NCI-H345 treated with DMSO at 0.1 percent for 48 hours (cell line): ENCODE measurements around the gene NFIC.
"Not testable (repeated sequence)": the region's sequence is repeated elsewhere in the genome, so short reads cannot be mapped to it uniquely, and the experiment has no call there.

Source experiments
- DNase-seq: peaks from one replicate; lab custom pipeline; 2025; ENCODE audit not compliant: unreplicated experiment; lab: John Stamatoyannopoulos, UW

NFIC gene

GRCh38 chr19:3370728-3371591 lies 4.6 kb downstream of the NFIC start:
- DNase-seq, result no peak

- DNase-seq, result no peak
These were observed 6.0 kb downstream of the NFIC start for GRCh38 chr19:3372413-3372812.

GRCh38 chr19:3373971-3374368 lies 7.6 kb downstream of the NFIC start:
- DNase-seq, result no peak

- DNase-seq, result no peak
These were observed 8.2 kb downstream of the NFIC start for GRCh38 chr19:3374369-3375112.

GRCh38 chr19:3375221-3376090 lies 9.1 kb downstream of the NFIC start:
- DNase-seq, result no peak

- not testable (repeated sequence) for DNase-seq
These were observed 9.7 kb downstream of the NFIC start for GRCh38 chr19:3376091-3376455.

- DNase-seq, result no peak
These were observed 12.2 kb downstream of the NFIC start for GRCh38 chr19:3378352-3379150.

- no peak for DNase-seq
These were observed 14.4 kb downstream of the NFIC start for GRCh38 chr19:3380829-3381228.

- no peak for DNase-seq
These were observed 15.5 kb downstream of the NFIC start for GRCh38 chr19:3381701-3382372.

- DNase-seq, result no peak
These were observed 16.2 kb downstream of the NFIC start for GRCh38 chr19:3382460-3383100.

- DNase-seq, result no peak
These were observed 16.8 kb downstream of the NFIC start for GRCh38 chr19:3383121-3383722.

- no peak for DNase-seq
These were observed 20.3 kb downstream of the NFIC start for GRCh38 chr19:3386447-3387234.

GRCh38 chr19:3387645-3388589 lies 21.5 kb downstream of the NFIC start:
- DNase-seq, result peak; percentile 79

GRCh38 chr19:3389446-3389778 lies 23.0 kb downstream of the NFIC start:
- no peak for DNase-seq

GRCh38 chr19:3389876-3390371 lies 23.5 kb downstream of the NFIC start:
- DNase-seq, result peak; percentile 44

GRCh38 chr19:3391911-3392310 lies 25.5 kb downstream of the NFIC start:
- DNase-seq, result not testable (repeated sequence)

- no peak for DNase-seq
These were observed 26.1 kb downstream of the NFIC start for GRCh38 chr19:3392480-3392879.
